Transverse colon (tissue), 4 donors: ENCODE measurements around the gene VPS4A. TPM values are rescaled to one million over a fixed set of nuclear protein-coding genes. Genes with fewer than 3 reads are reported as not detected.

ENCODE experiments used
- DNase-seq: peaks from one replicate; pipeline ENCODE4 v3.0.0-alpha.2; 2019
- H3K27ac ChIP-seq, 4 donors: fragments of 200-600 bp; sonication (generic); 2 replicates each; pipeline ENCODE4 v1.5.1; 2016 to 2018; ENCODE audit warnings: inconsistent platforms in 4 of 4
- H3K27me3 ChIP-seq: fragments of 200-600 bp; sonication (generic); 2 replicates; pipeline ENCODE4 v1.5.1; 2017; ENCODE audit warnings: inconsistent platforms
- H3K36me3 ChIP-seq, 4 donors: fragments of 200-600 bp; sonication (generic); 2 replicates each; pipeline ENCODE4 v1.5.1; 2017 to 2019; ENCODE audit warnings: inconsistent platforms in 4 of 4
- H3K4me1 ChIP-seq, 4 donors: fragments of 200-600 bp; sonication (generic); 2 replicates each; pipeline ENCODE4 v1.5.1; 2017 to 2020; ENCODE audit warnings: inconsistent platforms in 4 of 4
- H3K4me3 ChIP-seq, 4 donors: fragments of 200-600 bp; sonication (generic); 1 replicate in 1 of 4; 2 replicates in 3 of 4; pipeline versions ENCODE4 v1.5.1 to v1.6.1; 2017 to 2019; ENCODE audit warnings: inconsistent platforms in 4 of 4
- H3K9me3 ChIP-seq, 2 donors: fragments of 200-600 bp; sonication (generic); 2 replicates each; pipeline ENCODE4 v1.5.1; 2017 to 2019; ENCODE audit warnings: inconsistent platforms in 2 of 2
- EP300 ChIP-seq: sonication (generic); formaldehyde crosslinking; IDR thresholded peaks from one replicate; pipeline ENCODE4 v1.6.1; 2017; ENCODE audit warnings: antibody characterized with exemption, low read depth
- POLR2A ChIP-seq: fragments of 450-650 bp; IDR thresholded peaks from one replicate; pipeline ENCODE4 v1.6.1; 2016; ENCODE audit warnings: antibody characterized with exemption, mild to moderate bottlenecking, moderate library complexity
- POLR2AphosphoS5 ChIP-seq, 3 donors: sonication (generic); formaldehyde crosslinking; IDR thresholded peaks; one replicate each; pipeline ENCODE4 v1.6.1; 2016; ENCODE audit warnings: antibody characterized with exemption in 3 of 3
- WGBS, 2 donors: methylation state at CpG; one replicate each; pipeline ENCODE4 v1.1.5; 2018; ENCODE audit warnings: low coverage in 1 of 2; 5-methylcytosine and 5-hydroxymethylcytosine counted together
- in situ Hi-C, 4 donors: fragments of 200-750 bp; cut with MboI; loops; one replicate each; pipeline versions ENCODE4 v1.15.0 to v1.15.1; 2017; ENCODE audit warnings: low sequenced_read_pairs in 3 of 4, low pct_ligation_motif_present in 1 of 4, low pct_unique_long_range_greater_than_20kb in 1 of 4
- intact Hi-C: fragments of 100-400 bp; cut with DNase I; formaldehyde crosslinking; loops from one replicate; pipeline ENCODE4 v1.15.1; 2023; ENCODE audit warnings: low total_unique reads
- total RNA-seq, 4 donors: library from RNA; depleted of rRNA; stranded (reverse); fragments of >200 nt; gene quantifications; one replicate each; pipeline ENCODE4 v1.1.0, GENCODE V29; 2016
- TF ChIP-seq, protein P1 (sequence below), 5 experiments: fragments of 200-600 bp in 3 of 5; fragments of 450-650 bp in 2 of 5; sonication (generic) in 3 of 5; IDR thresholded peaks; 1 replicate in 2 of 5; 2 replicates in 3 of 5; pipeline ENCODE4 v1.5.1; 2016 to 2017; ENCODE audit warnings: antibody characterized with exemption in 5 of 5, inconsistent platforms in 3 of 5, mild to moderate bottlenecking in 2 of 5, moderate library complexity in 1 of 5

Gene VPS4A
- total RNA-seq, 4 donors from 2014 or later, result 11.9 to 151 (median 42.7) TPM

DNA sequence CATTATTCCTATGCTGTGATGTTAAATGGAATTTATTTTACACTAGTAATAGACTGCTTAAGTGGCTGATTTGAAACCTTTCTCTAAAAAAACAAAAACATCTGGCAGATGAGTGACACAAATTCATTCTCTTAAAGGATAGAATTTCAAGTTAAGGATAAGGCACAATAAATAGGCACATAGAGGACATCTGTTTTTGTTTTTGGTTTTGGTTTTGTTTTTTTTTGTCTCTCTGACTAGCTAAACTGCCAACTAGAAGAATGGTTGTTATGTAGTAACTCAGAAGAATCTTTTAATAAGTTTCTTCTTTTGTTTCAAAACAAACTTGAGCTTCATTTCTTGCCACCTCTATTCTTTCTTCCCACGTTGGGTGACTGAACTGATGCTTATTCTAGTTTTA is 5.1 kb upstream of the VPS4A start:
- Histone ChIP-seq H3K4me3 (no peak overlapping the region), H3K9me3 (no peaks in the 10 kb centered on the region), H3K36me3 (peaks cover 0 to 9% (median under 1%) of the 10 kb centered on the region in 4 donors), H3K27ac (no peak overlapping the region), H3K4me1 (peaks cover 0 to 6% (median 3%) of the 10 kb centered on the region in 4 donors), H3K27me3 (no peaks in the 10 kb centered on the region)
- in situ Hi-C loops (no loop called here), intact Hi-C loops (no loop called here)
- no peak for DNase-seq
- 70 to 91% methylated on average over 1 of the region's 1 CpG for WGBS, 2 donors
- TF ChIP-seq, protein P1, sequence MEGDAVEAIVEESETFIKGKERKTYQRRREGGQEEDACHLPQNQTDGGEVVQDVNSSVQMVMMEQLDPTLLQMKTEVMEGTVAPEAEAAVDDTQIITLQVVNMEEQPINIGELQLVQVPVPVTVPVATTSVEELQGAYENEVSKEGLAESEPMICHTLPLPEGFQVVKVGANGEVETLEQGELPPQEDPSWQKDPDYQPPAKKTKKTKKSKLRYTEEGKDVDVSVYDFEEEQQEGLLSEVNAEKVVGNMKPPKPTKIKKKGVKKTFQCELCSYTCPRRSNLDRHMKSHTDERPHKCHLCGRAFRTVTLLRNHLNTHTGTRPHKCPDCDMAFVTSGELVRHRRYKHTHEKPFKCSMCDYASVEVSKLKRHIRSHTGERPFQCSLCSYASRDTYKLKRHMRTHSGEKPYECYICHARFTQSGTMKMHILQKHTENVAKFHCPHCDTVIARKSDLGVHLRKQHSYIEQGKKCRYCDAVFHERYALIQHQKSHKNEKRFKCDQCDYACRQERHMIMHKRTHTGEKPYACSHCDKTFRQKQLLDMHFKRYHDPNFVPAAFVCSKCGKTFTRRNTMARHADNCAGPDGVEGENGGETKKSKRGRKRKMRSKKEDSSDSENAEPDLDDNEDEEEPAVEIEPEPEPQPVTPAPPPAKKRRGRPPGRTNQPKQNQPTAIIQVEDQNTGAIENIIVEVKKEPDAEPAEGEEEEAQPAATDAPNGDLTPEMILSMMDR (IDR thresholded peaks at IDR 0.05), result no peak
- TF ChIP-seq EP300 (no peak), POLR2A (no peak), POLR2AphosphoS5 (IDR thresholded peaks at IDR 0.05) (no peak)

DNA sequence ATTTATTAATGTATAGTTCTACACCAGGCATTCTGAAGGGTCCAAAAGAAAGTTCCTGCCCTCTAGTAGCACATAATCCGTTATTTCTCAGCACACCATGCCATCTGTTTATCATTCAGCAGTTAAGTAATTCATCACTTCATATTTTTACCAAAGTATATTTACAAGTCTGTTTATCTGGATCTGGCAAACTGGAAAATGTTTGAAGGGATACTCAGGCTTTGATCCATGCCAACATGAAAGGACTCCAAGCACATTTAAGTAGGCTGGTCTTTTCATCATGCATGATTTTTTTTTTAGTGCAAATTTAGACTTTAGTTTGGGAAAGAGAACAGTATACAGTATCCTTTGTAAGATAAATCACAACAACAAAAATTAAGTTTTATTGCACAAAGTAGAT is 4.1 kb upstream of the VPS4A start:
- intact Hi-C loops (no loop called here), in situ Hi-C loops (no loop called here)
- no peak for TF ChIP-seq EP300
- TF ChIP-seq, protein P1 (IDR thresholded peaks at IDR 0.05), result no peak
- TF ChIP-seq POLR2AphosphoS5 (IDR thresholded peaks at IDR 0.05), result no peak
- TF ChIP-seq POLR2A, result no peak
- WGBS, 2 donors, result 64 to 90% methylated on average over 1 of the region's 1 CpG
- no peaks in the 10 kb centered on the region for H3K27me3 ChIP-seq
- no peak overlapping the region for H3K4me3 ChIP-seq
- peaks cover 2 to 7% (median 5%) of the 10 kb centered on the region in 4 donors for H3K4me1 ChIP-seq
- no peaks in the 10 kb centered on the region for H3K9me3 ChIP-seq
- H3K27ac ChIP-seq, result no peak overlapping the region
- no peak for DNase-seq
- H3K36me3 ChIP-seq, result peaks cover 0 to 4% (median 0%) of the 10 kb centered on the region in 4 donors

DNA sequence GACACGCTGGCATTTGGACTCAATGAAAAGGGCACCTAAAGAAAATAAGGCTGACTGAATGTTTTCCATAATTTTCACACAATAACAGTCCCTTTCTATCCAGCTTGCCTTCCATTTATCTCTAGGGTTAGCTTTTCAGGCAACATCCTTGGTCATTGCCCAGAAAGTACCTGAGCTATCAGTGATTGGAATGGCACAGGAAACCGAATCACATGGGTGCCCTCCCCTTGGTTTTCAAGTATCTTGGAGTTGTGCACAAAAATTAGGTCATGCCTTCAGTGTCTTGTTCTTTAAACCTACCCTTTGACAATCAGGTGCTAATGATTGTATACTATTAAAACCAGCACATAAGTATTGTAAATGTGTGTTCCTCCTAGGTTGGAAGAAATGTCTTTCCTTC is 3.3 kb upstream of the VPS4A start:
- Histone ChIP-seq H3K27me3 (no peaks in the 10 kb centered on the region), H3K36me3 (peaks cover 0 to 4% (median 0%) of the 10 kb centered on the region in 4 donors), H3K4me3 (no peak overlapping the region), H3K4me1 (peaks cover 10 to 15% (median 13%) of the 10 kb centered on the region in 4 donors), H3K9me3 (no peaks in the 10 kb centered on the region), H3K27ac (no peak overlapping the region)
- in situ Hi-C loops (no loop called here), intact Hi-C loops (no loop called here)
- TF ChIP-seq EP300 (no peak), POLR2AphosphoS5 (IDR thresholded peaks at IDR 0.05) (no peak), POLR2A (no peak)
- TF ChIP-seq, protein P1 (IDR thresholded peaks at IDR 0.05), result no peak
- DNase-seq, result no peak
- 94 to 100% methylated on average over 1 to 2 of the region's 2 CpGs for WGBS, 2 donors

DNA sequence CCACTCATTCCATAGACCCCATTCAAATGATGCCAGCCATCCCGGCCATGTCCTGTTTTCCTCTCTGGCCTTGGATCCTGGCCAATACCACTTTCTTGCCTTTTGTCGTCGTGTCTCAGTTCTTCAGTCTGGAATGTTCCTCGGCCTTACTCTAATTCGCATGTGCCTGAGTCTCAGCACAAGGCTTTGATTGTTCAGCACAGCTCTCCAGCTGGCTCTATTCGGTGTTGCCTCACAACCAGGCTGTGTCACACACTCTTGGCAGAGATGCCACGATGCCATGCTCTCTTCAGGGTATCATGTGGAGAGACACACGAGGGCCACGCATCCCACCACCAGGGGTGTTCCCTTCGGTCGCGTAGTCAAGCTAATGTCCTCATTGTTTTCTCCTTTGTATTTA is 1.8 kb upstream of the VPS4A start:
- DNase-seq, result no peak
- Histone ChIP-seq H3K36me3 (peaks cover 0 to 3% (median 0%) of the 10 kb centered on the region in 4 donors), H3K4me1 (peaks cover 11 to 21% (median 14%) of the 10 kb centered on the region in 4 donors), H3K9me3 (no peaks in the 10 kb centered on the region), H3K27ac (no peak overlapping the region), H3K27me3 (no peaks in the 10 kb centered on the region), H3K4me3 (no peak overlapping the region)
- TF ChIP-seq, protein P1 (IDR thresholded peaks at IDR 0.05), result no peak
- peak in 1 of 3 donors; percentile 6 for TF ChIP-seq POLR2AphosphoS5 (IDR thresholded peaks at IDR 0.05)
- in situ Hi-C loops, result no loop called here
- intact Hi-C loops, result no loop called here
- WGBS, 2 donors, result 87 to 96% methylated on average over 6 to 12 of the region's 12 CpGs
